Prostate gland (tissue), 2 donors: ENCODE data around the gene ANKRD63.

Experiments
- POLR2A ChIP-seq: fragments of 450-650 bp; IDR thresholded peaks from one replicate; pipeline ENCODE4 v1.6.1; 2016; ENCODE audit warnings: antibody characterized with exemption, mild to moderate bottlenecking
- POLR2AphosphoS5 ChIP-seq: sonication (generic); formaldehyde crosslinking; IDR thresholded peaks from one replicate; pipeline ENCODE4 v1.6.1; 2017; ENCODE audit warnings: antibody characterized with exemption
- TF ChIP-seq, protein P1 (sequence below), 4 experiments: fragments of 200-600 bp in 2 of 4; fragments of 450-650 bp in 2 of 4; sonication (generic) in 2 of 4; IDR thresholded peaks; 1 replicate in 3 of 4; 2 replicates in 1 of 4; pipeline ENCODE4 v1.5.1; 2016 to 2019; ENCODE audit warnings: antibody characterized with exemption in 4 of 4, mild to moderate bottlenecking in 2 of 4, moderate library complexity in 2 of 4

DNA sequence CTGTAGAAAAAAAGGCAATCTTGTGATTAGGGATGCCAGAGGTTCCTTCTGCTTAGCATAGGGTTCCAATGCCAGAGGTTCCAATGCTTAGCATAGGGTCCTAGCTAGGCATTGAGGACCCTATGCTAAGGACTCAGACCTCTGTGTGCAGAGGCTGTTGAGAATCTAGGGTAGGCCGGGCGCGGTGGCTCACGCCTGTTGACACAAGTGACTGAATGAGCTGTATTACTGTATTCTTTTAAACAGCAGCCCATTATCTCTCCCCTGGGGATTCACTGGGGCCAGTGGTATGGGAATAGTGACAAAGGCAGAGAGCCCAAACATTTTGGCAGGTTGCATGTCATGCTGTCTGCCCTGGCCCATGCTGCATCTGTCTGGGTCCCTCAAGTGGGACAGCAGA, 27.8 kb downstream of the ANKRD63 start:
- TF ChIP-seq, protein P1, sequence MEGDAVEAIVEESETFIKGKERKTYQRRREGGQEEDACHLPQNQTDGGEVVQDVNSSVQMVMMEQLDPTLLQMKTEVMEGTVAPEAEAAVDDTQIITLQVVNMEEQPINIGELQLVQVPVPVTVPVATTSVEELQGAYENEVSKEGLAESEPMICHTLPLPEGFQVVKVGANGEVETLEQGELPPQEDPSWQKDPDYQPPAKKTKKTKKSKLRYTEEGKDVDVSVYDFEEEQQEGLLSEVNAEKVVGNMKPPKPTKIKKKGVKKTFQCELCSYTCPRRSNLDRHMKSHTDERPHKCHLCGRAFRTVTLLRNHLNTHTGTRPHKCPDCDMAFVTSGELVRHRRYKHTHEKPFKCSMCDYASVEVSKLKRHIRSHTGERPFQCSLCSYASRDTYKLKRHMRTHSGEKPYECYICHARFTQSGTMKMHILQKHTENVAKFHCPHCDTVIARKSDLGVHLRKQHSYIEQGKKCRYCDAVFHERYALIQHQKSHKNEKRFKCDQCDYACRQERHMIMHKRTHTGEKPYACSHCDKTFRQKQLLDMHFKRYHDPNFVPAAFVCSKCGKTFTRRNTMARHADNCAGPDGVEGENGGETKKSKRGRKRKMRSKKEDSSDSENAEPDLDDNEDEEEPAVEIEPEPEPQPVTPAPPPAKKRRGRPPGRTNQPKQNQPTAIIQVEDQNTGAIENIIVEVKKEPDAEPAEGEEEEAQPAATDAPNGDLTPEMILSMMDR (IDR thresholded peaks at IDR 0.05) = no peak
- TF ChIP-seq POLR2A = no peak
- no peak for TF ChIP-seq POLR2AphosphoS5
